ENCODE measurements around the gene CNGA4.

Gene CNGA4, protein sequence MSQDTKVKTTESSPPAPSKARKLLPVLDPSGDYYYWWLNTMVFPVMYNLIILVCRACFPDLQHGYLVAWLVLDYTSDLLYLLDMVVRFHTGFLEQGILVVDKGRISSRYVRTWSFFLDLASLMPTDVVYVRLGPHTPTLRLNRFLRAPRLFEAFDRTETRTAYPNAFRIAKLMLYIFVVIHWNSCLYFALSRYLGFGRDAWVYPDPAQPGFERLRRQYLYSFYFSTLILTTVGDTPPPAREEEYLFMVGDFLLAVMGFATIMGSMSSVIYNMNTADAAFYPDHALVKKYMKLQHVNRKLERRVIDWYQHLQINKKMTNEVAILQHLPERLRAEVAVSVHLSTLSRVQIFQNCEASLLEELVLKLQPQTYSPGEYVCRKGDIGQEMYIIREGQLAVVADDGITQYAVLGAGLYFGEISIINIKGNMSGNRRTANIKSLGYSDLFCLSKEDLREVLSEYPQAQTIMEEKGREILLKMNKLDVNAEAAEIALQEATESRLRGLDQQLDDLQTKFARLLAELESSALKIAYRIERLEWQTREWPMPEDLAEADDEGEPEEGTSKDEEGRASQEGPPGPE

DNA sequence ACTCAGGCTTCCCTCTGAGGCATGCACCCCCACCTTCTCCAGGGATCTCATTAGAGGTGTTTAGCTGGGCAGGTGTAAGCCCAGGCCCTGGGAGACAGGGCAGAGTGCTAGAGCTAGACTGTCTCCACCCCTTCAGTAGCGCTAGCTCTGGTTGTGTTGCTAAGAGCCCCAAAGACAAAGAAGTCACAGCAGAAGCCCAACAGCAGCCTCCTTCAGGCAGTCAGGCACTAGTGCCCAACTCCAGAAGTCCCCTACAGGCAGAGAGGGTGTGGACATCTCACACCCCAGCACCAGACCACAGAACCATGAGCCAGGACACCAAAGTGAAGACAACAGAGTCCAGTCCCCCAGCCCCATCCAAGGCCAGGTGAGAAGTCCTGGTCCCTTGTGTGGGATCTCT is at the start of gene CNGA4:
Gene CNGA4, plus strand, starts transcription at position 188 of the 400 bp plus-strand sequence. Its CDS starts 118 bp downstream, at position 306.
- no peak for DNase-seq

DNA sequence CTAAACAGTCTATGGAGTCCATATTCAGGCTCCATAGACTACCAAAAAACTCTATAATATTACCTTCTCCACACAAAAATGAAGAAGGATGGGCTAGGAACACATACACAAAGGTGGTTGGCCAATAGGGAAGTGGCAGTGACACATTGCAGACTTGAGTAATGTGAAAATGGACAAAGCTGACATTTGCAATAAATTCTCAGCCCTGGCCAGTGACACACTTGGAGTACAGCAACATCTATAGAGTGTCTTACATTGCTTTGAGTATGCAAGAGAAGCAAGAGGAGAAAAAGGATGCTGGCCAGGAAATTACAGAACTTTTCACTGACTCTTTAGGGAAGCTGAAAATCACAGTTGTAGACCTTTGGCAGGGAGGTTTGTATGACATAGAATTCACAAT is 47.1 kb upstream of the CNGA4 start:
- DNase-seq = no peak

DNA sequence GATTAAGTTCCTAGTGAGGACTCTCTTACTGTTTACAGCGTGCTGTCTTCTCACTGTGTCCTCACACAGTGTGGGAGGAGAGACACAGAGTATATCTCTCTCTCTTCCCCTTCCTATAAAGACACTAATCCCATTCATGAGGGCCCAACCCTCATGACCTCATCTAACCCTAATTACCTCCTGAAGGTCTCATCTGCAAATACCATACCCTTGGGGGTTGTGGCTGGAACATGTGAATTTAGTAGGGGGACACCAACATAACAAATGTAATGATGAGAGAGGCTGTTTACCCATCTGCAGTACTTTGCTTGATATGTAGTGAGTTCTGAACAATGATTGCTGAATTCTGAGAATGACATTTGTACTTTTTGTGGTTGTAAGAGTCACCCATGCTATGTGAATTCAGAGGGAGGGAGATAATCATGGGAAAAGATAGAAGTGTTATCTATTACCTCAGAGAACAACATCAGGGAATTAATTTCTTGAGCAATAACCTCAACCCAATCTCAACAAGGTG is 44.8 kb upstream of the CNGA4 start:
- no peak for DNase-seq

DNA sequence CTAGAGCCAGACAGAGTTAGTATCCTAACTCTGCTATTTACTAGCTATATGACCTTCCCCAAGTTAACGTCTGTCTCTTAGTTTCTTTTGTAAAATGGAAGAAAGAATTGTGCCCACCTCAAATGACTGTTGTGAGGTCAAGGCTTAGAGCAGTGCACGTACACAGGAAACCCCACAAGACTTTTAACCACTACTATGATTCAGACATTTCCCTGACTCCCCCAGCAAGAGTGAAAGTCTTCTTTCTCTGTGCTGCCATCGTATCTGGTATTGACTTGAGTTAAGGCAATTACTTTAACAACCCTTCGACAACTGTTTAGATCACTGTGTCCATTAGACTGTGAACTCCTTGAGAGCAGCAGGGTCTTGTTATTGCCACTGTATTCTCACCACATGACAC is 42.5 kb upstream of the CNGA4 start:
- no peak for DNase-seq

DNA sequence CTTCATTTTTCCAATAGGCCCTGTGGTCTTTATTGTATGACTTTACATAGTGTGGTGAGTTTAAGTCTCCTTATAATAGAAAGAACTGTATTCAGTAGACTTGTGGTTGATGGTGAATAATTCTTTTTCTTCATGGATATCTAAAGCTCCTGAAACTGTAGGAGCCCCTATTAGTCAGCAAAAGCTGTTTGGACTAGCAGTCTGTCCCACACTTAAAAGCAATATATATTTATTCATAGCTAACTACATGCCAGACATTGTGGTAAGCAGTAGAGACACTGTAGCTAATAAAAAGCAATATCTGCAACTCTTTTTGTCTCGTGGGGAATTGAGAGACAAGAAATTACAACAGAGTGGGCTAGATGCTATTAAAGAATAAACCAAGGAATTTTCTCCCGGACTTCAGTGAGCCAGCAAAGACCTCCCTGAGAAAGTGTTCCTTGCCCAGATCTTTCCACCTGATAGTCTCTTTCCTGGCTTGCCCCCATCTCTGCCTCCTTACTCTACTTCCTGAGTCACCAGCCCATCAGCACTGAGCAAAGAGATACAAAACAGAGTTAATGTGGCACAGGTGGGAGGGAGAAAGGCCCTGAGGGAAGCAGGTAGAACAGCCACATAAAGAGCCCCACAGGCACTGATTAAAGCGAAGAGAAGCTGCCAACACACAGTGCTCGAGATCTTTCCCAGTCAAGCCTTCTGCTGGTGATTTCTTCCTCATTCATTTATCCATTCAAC is 41.3 kb upstream of the CNGA4 start:
- no peak for DNase-seq

DNA sequence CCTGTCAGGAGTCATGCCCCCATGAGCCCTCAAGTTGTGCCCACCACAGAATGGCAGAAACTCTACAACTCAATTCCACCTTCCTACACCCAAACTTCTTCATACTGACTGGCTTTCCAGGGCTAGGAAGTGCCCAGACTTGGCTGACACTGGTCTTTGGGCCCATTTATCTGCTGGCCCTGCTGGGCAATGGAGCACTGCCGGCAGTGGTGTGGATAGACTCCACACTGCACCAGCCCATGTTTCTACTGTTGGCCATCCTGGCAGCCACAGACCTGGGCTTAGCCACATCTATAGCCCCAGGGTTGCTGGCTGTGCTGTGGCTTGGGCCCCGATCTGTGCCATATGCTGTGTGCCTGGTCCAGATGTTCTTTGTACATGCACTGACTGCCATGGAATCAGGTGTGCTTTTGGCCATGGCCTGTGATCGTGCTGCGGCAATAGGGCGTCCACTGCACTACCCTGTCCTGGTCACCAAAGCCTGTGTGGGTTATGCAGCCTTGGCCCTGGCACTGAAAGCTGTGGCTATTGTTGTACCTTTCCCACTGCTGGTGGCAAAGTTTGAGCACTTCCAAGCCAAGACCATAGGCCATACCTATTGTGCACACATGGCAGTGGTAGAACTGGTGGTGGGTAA is 39.6 kb upstream of the CNGA4 start, which contains the start of gene OR52W1:
Gene OR52W1, plus strand, starts transcription at position 51 of the 637 bp plus-strand sequence. Its CDS starts 0 bp downstream, at position 51.
- no peak for DNase-seq

DNA sequence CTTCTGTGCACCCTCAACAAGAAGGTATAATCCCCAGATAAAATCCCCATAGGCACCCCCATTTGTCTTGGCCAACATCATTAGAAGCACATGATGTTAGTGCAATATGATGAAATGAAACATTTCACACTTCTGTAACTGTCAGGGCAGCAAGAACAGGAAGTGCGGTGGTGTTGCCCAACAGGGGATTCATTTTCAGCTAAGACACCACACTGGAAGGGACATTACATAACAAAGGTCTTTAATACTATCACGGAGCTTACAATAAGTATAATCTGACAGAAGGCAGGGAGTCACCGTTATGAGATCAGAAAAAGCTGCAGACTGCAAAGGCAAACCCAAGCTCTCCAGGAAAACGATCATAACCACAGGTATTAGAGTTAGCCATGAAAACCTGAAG is 37.9 kb upstream of the CNGA4 start:
- no peak for DNase-seq

DNA sequence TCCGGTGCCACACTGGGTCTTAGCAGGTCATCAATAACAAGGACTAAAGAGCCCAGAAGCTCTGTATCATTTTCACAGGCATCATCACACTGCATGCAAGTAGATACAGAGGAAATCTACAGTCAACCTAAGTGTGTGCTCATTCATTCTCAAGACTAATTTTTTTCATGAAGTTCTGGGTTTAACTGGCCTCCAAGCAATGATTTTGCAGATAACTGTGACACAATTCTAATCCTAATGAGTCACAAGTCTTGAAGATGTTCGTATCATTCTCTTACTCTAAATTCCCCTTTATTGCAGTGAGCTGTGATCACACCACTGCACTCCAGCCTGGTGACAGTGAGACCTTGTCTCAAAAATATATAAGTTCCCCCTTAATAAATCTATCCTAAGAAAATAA is 37.4 kb upstream of the CNGA4 start:
- DNase-seq = no peak

DNA sequence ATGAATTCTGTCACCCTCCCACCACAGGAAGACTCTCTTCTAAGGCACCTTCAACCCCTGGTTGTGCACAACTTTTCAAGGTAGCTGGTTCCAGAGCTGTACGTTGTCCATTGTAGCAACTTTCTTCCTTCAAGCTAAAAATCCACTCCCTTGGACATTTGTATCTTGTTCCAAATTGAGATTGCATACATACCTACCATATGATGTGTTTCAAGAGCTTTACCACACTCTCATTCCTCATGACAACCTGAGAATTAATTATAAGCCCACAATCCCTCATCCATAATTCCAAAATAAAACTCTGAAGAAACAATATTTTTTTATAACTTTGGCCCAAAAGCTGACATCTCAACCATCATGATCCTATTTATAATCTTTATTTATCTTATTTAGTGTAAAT is 36.8 kb upstream of the CNGA4 start:
- no peak for DNase-seq

DNA sequence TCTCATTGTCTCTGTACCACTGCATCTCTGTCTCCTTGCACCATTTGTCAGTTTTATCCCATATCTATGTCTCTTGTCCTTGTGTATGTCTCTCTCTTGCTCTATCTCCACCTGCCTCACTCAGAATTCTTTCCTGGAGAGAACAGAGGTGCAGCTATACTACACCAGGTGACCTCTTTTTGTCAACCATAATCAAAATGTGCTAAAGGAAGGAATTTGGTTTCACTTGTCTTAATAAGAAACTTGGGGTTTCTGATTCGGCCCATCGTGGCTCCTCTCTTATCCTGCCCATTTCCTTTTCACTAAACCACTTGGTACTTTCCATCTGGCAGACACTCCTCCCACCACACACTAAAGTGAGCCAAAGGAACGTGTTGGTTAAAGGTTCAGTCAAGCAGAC is 35.6 kb upstream of the CNGA4 start:
- DNase-seq = no peak

DNA sequence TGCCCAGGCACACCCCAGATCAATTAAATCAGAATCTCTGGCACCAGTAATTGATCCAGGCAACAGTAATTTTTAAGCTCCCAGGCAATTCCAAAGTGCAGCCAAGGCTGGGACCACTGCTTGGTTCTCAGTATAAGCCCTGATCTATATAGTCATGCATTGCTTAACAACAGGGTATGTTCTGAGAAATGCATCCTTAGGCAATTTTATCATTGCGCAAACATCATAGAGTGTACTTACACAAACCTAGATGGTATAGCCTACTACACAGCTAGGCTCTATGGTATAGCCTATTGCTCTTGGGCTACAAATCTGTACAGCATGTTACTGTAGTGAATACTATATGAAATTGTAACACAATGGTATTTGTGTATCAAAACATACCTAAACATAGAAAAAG is 34.2 kb upstream of the CNGA4 start:
- DNase-seq = no peak

DNA sequence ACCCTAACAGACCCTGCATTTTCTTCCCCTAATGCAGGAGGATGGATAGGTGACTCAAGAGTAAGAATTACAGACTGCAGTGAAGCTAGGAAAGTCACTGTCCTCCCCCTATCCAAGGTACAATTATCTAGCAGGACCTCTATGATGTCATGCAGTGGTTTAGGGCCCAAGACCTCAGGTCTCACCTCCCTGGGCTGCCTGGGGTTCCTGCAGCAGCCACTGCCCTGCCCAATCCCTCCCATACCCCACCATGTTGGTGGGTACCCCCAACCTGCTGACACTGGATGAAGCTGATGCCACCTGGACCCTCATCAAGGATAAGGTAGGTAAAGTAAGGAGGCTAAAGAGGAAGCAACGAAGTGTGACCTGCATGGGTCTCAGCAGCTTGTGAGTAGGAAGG is 33.5 kb upstream of the CNGA4 start, which contains the start of gene C11orf42:
Gene C11orf42, plus strand, starts transcription at position 192 of the 400 bp plus-strand sequence. Its CDS starts 59 bp downstream, at position 251.
- DNase-seq = no peak

DNA sequence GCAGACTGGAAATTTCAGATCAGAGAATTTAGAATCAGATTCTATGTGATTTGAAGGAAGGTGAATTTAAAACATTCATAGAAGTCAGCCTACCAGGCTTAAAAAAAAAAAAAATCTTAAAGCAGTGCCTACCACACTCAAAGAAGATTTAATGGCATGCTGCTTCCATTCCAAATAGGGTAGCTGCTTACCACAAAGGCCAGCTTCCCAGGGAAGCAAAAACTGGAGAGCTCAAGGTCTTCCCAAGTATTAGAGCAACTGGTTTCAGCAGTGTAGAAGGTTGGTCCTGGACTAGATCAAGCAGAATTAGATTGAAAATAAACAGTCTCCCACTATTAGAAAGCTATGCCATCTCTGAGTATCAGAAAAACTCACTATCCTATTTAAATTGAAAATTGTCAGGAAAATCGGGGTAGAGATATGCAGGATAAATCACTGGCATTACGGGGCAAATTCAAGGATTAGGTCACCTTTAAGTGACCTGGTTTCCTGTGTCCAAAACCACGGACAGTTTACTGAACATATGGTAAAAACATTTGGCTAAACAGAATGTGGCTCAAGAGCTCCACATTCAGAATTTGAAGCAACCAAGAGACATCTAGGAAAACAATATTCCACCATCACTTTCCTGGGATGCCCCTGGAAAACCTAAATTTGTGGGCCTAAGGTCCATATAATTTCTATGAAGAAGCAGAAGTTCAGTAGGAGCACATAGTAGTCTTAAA is 32.3 kb upstream of the CNGA4 start:
- no peak for DNase-seq

DNA sequence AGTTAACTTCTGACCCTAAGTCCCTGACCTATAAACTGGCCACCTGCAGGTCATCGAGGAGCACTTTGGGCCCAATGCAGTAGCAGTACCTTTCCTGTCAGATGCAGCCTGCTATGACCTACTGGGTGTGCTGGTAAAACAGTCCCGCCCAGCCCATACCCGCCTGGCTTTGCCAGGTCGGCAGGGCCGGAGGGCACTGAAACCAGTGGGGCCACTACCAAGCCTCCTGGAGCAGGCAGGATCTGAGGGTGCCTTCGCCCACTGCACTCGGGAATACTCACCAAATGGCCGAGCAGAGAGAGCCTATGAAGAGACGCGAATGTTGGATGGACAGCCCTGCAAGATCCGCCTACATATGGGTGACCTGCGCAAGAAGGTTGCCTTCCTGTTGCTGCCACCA is 29.1 kb upstream of the CNGA4 start:
- no peak for DNase-seq

DNA sequence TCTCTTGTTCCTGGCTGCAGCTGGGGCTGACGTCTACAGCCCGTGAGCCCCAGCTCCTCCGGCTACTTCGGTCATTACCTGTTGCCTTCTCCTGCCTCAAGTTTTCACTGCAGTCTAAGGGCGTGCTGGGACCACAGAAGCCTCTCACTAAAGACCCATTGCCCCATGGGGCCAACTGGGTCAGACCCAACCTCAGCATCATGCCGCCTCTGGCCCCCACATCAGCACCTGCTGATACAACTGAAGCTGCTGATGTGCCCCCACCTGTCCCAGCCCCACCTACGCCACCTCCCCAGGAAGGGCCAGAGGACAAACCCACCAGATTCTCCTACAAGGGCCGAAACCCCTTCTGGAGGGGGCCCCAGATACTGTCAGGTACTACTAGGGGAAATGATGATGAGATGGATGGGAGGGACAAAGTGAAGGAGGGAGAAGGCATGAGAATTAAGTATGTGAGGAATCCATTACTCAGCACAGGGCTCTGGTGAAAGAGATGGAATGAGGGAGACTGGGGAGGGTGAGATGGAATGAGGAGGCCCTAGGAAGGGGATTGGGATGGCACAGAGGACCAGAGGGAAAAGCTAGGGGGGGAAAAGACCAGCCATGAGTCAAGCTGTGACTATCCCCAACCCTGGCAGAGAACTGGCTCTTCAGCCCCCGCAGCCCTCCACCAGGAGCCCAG is 28.5 kb upstream of the CNGA4 start:
- no peak for DNase-seq

DNA sequence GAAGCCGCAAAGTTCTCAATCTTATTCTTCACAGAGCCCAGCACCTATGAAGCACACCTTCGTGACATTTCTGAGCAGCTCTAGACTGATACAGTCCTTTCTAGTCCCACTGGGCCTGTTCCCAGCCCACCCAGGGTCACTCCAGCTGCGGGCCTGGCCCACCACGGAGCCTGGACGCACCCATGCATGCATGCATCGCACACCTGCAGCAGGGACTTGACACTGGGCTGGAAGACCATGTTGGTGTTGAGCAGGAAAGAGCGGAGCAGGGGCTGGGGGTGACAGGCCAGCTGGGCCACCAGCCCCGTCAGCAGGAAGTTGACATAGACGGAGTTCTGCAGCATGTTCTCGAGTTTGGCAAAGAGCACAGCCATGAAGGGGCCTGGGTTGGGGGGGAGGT is 24.4 kb upstream of the CNGA4 start:
- DNase-seq = no peak

DNA sequence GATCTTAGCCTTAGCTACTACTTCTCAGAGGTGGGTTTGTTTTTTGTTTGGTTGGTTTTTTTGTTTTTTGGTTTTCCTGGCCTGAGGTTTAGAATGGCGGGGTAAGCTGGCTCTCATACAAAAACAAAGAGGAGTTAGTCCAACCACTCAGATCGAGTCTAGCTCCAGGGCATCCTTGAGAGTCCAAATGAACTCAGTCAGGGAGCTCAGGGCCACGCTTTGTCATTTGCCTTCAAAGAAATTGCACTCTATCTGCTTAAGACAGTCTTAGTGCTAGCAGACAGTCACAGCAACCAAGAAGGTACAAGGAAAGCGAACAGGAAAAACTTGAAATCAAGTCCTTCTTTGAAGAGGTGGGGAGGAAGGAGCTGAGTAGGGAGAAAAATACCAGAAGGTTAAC is 22.4 kb upstream of the CNGA4 start:
- DNase-seq = no peak

DNA sequence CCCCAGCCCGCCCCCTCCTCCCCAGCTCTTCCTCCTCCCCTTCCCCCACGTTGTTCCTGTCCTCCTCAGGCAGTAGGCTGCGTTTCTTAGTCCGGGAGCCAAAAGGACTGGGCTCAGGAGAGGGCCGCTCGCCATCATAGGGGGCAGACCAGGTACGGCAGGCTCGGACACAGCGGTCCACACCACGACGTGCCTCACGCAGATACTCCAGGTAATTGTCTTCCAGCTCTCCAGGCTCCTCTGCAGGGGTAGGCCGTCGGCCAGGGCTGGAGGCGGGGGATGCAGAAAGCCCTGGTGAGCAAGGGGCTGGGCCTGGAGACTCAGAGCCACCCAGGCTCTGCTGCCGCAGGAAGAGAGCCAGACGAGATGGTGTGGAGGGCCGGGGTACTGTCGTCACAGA is 21.2 kb upstream of the CNGA4 start:
- DNase-seq = no peak

DNA sequence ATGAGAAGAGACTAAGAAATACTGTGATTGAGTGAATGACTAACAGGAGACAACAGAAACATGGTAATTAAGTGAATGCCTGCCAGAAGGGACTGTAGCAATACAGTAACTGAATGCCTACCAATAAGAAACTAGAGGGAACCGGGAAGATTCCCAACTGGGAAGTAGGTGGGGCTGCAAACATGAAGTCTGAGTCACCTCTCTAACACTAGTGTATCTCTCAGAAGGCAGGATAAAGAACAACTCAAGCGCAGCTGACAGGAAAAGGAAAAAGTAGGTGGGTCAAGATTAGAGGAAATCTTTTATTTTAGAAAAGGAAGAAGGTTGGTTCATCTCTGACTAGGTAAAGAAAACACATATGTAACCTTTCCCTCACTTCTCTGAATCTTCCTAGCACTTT is 19.5 kb upstream of the CNGA4 start:
- no peak for DNase-seq

DNA sequence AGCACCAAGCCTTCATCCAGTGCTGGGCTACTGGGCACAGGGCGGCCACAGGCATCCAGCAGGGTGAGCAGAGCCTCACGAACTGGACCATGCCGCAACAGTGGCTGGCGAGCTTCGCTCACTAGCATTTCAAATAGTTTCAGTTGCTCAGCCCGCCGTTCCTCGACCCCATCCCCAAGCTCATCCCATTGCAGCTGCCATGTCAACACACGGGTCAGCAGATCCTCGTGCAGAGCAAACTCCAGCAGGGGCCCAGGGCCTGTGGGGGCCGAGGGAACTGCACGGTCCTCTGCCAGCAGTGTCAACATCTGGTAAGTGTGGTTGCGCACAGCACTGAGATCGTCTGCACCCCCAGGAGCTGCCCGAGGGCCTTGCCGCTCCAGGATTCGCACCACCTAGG is 15.0 kb upstream of the CNGA4 start:
- no peak for DNase-seq

DNA sequence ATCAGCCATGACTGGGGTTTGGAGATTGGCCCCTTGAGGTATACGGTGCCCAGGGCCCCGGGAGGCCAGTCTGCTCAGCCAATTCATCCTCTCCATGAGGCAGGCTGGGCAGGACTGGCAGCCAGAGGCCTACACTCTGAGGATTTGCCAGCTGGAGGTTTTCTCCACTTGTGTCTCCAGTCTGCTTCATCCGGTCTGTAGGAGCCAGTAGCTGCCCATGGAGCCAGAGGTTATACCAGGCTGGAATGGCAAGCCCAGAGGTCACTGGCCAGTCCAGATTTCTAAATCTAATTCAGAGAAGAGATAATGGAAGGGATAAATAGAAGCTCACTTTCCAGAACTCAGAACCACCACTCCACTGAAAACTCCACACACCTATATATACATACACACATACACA is 14.5 kb upstream of the CNGA4 start:
- DNase-seq = no peak

DNA sequence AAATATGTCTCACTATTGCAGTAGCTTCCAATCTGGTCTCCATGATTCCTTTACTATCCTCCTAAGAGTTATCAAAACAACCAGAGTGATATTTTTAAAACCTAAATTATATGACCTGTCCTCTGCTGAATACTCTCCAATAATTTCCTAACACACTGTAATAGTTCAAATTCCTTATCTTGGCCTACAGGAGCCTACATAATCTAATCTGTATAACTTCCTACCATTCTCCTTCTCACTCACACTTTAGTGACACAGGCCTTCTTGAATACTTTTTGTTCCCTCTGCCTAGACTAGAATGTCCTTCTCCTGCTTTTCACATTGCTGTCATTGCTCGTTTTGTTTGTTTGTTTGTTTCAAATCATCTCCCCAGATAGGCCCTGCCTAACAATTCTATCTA is 13.9 kb upstream of the CNGA4 start:
- no peak for DNase-seq
